ENCODE results near the gene SLC22A3. TPM values are rescaled to one million over a fixed set of nuclear protein-coding genes. Genes with fewer than 3 reads are reported as not detected.
"Not testable (repeated sequence)": the region's sequence is repeated elsewhere in the genome, so short reads cannot be mapped to it uniquely, and the experiment has no call there.

Gene SLC22A3
- total and polyA plus RNA-seq, 8 donors, result 16.1 to 42.9 (median 32.0) TPM

GRCh38 chr6:160362556-160362955 lies 14.4 kb downstream of the SLC22A3 start:
- Histone ChIP-seq H3K27me3 (peaks cover 0 to 5% of the 10 kb centered on the region in 2 donors), H3K27ac (no peak overlapping the region), H3K4me1 (peaks cover 0 to 4% of the 10 kb centered on the region in 2 donors), H3K36me3 (no peaks in the 10 kb centered on the region), H3K9me3 (no peaks in the 10 kb centered on the region), H3K4me3 (no peak overlapping the region)
- no peak for TF ChIP-seq CTCF (IDR thresholded peaks at IDR 0.05)
- peak in 1 of 4 donors; percentile 70 for DNase-seq
- intact Hi-C loops (cut with DNase I), result no loop called here
- no peak for ATAC-seq

DNA sequence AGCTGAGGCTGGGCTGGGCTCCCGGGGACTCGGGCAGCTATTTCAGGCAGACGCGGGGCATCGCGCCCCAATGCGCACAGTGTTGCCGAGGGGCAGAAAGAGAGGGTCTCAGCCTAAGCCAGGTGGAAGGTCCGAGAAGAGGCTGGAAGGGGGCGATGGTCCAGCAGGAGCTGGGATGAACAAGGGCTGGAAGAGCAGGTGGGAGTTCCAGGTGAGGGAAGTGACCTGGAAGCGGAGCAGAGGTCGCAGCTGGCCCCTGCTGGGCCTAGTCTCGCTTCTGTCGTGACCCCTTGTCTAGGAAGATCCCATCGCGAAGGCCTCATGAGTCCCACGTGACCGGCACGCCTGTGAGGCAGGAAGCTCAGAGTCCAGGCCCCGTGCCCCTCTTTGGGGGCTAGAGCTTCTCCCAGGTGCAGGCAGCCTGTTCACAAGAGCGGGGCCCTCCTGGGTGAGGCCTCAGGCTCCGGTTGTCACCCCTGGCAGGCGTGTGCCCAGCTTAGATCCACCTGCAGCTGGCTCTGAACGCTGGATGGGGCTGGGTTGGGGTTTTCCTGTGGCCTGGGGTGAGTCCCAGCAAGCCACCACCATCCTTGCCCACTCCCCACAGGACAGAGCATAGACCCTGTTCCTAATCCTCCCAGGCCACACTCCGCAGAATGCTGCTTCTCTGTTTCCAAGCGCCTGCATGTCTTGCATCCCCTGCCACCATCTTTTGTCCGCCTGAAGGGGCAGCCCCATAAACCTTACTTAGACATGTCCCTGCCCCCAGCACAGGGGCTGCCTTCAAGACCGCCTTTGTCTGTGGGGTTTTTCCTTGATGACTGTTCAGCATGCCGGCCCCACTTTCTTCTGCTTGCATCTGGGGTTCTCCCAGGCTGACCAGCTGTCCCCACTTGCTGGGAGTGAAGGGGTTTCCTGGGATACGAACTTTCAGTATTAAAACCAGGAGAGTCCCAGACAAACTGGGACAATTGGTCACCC lies 15.1 kb downstream of the SLC22A3 start:
- peaks cover 0 to 3% of the 10 kb centered on the region in 2 donors for H3K4me1 ChIP-seq
- no peaks in the 10 kb centered on the region for H3K9me3 ChIP-seq
- no peaks in the 10 kb centered on the region for H3K36me3 ChIP-seq
- H3K4me3 ChIP-seq, result no peak overlapping the region
- no peak for ATAC-seq
- H3K27ac ChIP-seq, result no peak overlapping the region
- no peak for TF ChIP-seq CTCF (IDR thresholded peaks at IDR 0.05)
- peaks cover 0 to 5% of the 10 kb centered on the region in 2 donors for H3K27me3 ChIP-seq
- intact Hi-C loops (cut with DNase I), result no loop called here
- DNase-seq, result no peak

- no peak for TF ChIP-seq CTCF (IDR thresholded peaks at IDR 0.05)
- Histone ChIP-seq H3K4me3 (no peak overlapping the region), H3K9me3 (no peaks in the 10 kb centered on the region), H3K27ac (no peak overlapping the region), H3K4me1 (no peaks in the 10 kb centered on the region), H3K36me3 (no peaks in the 10 kb centered on the region), H3K27me3 (peaks cover 0 to 5% of the 10 kb centered on the region in 2 donors)
- ATAC-seq (peak; percentile 20), DNase-seq (no peak)
- intact Hi-C loops (cut with DNase I), result no loop called here
Observed at GRCh38 chr6:160365117-160365516, 16.9 kb downstream of the SLC22A3 start.

- H3K27ac ChIP-seq, result no peak overlapping the region
- intact Hi-C loops (cut with DNase I), result no loop called here
- no peak overlapping the region for H3K4me3 ChIP-seq
- no peaks in the 10 kb centered on the region for H3K36me3 ChIP-seq
- no peak for DNase-seq
- ATAC-seq, result peak; percentile 71
- no peaks in the 10 kb centered on the region for H3K27me3 ChIP-seq
- peaks cover 0 to 2% of the 10 kb centered on the region in 2 donors for H3K9me3 ChIP-seq
- H3K4me1 ChIP-seq, result no peaks in the 10 kb centered on the region
- no peak for TF ChIP-seq CTCF (IDR thresholded peaks at IDR 0.05)
Observed at GRCh38 chr6:160367798-160368547, 19.8 kb downstream of the SLC22A3 start.

- H3K27me3 ChIP-seq, result no peaks in the 10 kb centered on the region
- H3K4me1 ChIP-seq, result no peaks in the 10 kb centered on the region
- ATAC-seq (no peak), DNase-seq (no peak)
- no peak overlapping the region for H3K27ac ChIP-seq
- TF ChIP-seq CTCF (IDR thresholded peaks at IDR 0.05), result no peak
- H3K4me3 ChIP-seq, result no peak overlapping the region
- intact Hi-C loops (cut with DNase I), result no loop called here
- no peaks in the 10 kb centered on the region for H3K36me3 ChIP-seq
- peaks cover 0 to 2% of the 10 kb centered on the region in 2 donors for H3K9me3 ChIP-seq
Observed at GRCh38 chr6:160368670-160369069, 20.5 kb downstream of the SLC22A3 start.

- intact Hi-C loops (cut with DNase I); H3K27ac ChIP-seq; DNase-seq; H3K9me3 ChIP-seq; H3K4me3 ChIP-seq; H3K4me1 ChIP-seq; H3K36me3 ChIP-seq; H3K27me3 ChIP-seq: not testable (repeated sequence)
- ATAC-seq, result peak; percentile 22
Observed at GRCh38 chr6:160373601-160374000, 25.4 kb downstream of the SLC22A3 start.

Data from left lung (tissue), 10 donors.